Duodenal mucosa (tissue), 2 donors: ENCODE data around the gene KLHDC3.

Source experiments
- H3K27ac ChIP-seq: one replicate; pipeline ENCODE4 v1.7.0; 2013; ENCODE audit warnings: low read depth, low read length
- H3K27me3 ChIP-seq, 2 donors: one replicate each; pipeline ENCODE4 v1.7.0; 2013; ENCODE audit warnings: low read length in 2 of 2, control low read depth in 1 of 2; ENCODE audit not compliant: insufficient read depth in 2 of 2, control insufficient read depth in 1 of 2
- H3K36me3 ChIP-seq, 2 donors: one replicate each; pipeline ENCODE4 v1.7.0; 2013; ENCODE audit warnings: low read length in 2 of 2, control low read depth in 1 of 2; ENCODE audit not compliant: insufficient read depth in 2 of 2, control insufficient read depth in 1 of 2
- H3K4me1 ChIP-seq, 2 donors: one replicate each; pipeline ENCODE4 v1.7.0; 2013; ENCODE audit warnings: low read length in 2 of 2, control low read depth in 1 of 2; ENCODE audit not compliant: insufficient read depth in 2 of 2, control insufficient read depth in 1 of 2
- H3K4me3 ChIP-seq, 2 donors: one replicate each; pipeline ENCODE4 v1.7.0; 2013; ENCODE audit warnings: low read length in 2 of 2, low read depth in 1 of 2
- H3K9ac ChIP-seq, 2 donors: one replicate each; pipeline ENCODE4 v1.7.0; 2013; ENCODE audit warnings: low read length in 2 of 2, low read depth in 1 of 2
- H3K9me3 ChIP-seq, 2 donors: one replicate each; pipeline ENCODE4 v1.7.0; 2013; ENCODE audit warnings: low read length in 2 of 2, control low read depth in 1 of 2; ENCODE audit not compliant: control insufficient read depth in 1 of 2

KLHDC3 gene

DNA sequence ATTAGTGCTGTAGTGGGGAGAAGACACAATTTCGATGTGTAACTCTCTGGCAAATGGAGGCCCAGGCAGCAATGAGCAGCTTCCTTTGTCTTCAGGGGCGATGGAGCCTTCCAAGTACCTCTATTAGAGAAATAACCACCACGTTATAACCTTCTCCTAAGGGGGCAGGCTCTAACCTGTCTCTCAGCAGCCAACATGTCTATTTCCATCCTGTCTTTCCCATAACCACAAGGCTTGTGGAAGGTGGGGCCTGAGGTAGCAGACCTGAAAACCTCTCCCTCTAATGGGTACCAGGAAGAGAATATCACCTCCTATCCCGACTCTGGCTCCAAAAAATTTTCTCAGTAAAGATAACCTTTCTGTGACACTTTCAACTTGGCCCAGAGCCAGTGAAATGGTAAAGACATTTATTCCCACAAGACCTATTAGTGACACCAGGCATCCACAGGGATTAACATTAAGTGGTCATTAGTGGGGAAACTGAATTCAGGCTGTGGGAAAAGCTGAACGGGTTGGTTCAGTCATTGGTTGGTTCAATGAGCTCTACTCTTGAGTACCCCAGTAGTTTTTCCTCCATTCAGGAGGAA lies 39.0 kb upstream of the KLHDC3 start:
- H3K27me3 ChIP-seq: no peaks in the 10 kb centered on the region
- no peak overlapping the region for H3K27ac ChIP-seq
- no peak overlapping the region for H3K9ac ChIP-seq
- peaks cover 17 to 18% of the 10 kb centered on the region in 2 donors for H3K4me1 ChIP-seq
- no peaks in the 10 kb centered on the region for H3K9me3 ChIP-seq
- H3K4me3 ChIP-seq: no peak overlapping the region
- peaks cover 0 to 9% of the 10 kb centered on the region in 2 donors for H3K36me3 ChIP-seq

DNA sequence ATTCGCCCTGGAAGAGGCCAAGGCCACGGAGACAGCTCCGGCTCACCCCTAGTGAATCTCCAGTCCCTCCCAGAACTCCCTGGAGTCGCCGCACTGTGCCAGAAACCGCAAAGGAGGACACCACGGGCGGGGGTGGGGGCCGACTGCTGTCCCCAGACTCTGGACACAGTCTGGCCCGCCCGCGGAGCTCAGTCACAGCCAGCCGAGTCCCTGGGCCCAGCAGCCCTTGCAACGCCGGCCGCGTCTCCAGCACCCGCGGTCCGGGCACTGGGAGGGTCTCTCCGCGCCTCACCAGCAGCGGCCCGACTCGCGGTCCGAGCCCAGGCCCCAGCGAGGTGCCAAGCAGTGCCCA lies 35.6 kb upstream of the KLHDC3 start:
- H3K4me1 ChIP-seq: peaks cover 18 to 19% of the 10 kb centered on the region in 2 donors
- H3K27ac ChIP-seq: peak overlapping the region; percentile 74
- H3K9me3 ChIP-seq: no peaks in the 10 kb centered on the region
- no peaks in the 10 kb centered on the region for H3K27me3 ChIP-seq
- H3K9ac ChIP-seq: peak overlapping the region; percentile 45 to 70
- peaks cover 0 to 7% of the 10 kb centered on the region in 2 donors for H3K36me3 ChIP-seq
- peak overlapping the region; percentile 68 to 72 for H3K4me3 ChIP-seq

DNA sequence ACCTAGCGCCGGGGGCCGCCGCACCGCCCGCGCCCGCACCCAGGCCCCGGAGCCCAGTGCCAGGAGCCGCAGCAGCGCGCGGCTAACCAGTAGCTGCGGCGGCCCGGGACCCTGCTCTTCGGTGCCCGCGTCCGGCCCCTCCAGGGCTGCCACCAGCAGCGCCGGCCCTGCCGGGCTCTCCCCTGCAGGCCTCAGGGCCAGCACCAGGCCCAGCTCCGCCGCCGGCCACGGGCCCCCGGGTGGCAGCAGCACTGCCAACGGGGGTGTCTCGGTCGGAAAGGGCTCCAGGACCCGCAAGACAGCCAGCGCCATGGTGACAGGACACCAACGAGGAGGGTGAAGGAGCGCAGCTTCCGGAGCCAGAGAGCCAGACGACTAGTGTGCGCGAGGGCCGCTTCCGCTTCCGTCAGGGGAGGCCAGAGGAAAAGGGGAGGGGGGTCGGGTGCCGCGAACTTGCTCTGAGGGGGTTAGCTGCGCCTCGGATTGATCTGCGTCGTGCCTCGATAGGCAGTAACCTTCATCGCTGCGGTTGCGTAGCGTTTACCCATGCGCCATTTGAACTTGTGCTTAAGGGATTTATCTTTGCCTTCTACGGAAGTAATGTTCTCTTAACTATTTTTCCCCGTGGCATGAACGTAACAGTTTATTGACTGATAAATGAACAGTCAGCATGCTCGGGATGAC lies 35.1 kb upstream of the KLHDC3 start, which contains the start of gene PEX6:
Gene PEX6 (minus strand): TSS at position 343 of the 684 bp plus-strand sequence. CDS start 31 bp downstream, at position 312.
- Histone ChIP-seq H3K9ac (peak within 1 kb of the TSS; percentile 45 to 70), H3K9me3 (no peaks in the 10 kb centered on the region), H3K27ac (peak within 1 kb of the TSS; percentile 74), H3K4me1 (peaks cover 19 to 23% of the 10 kb centered on the region in 2 donors), H3K4me3 (peak within 1 kb of the TSS; percentile 68 to 72), H3K36me3 (peaks cover 0 to 2% of the 10 kb centered on the region in 2 donors), H3K27me3 (no peaks in the 10 kb centered on the region)

DNA sequence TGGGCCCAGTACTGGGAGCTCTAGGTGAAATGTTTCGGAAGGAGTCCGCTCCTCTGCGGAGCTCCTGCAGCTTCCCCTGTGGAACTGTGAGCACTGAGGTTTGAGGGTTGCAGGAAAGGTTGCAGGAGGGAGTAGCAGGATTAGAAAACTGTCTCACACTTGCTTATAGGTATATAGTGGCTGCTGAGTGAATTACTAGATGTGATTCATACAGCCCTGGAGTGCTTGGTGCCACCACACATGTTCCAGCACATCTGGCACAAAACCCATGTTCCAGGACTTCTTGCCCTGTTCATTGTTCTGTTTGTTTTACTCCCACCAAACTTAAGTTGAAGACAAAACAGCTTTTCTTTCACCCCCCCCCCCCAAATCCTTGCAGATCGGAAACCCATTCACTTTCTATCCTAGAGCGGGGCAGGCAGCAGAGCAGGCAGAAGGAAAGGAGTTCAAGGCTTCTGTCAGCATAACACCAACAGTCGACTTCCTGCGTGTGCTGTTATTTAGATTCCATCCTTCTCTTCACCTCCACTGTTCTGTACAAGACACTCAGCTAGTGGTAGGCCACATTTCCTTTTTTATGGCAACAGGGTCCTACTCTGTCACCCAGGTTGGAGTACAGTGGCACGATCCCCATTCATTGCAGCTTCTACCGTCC lies 34.4 kb upstream of the KLHDC3 start:
- Histone ChIP-seq H3K27ac (peak overlapping the region; percentile 74), H3K27me3 (no peaks in the 10 kb centered on the region), H3K36me3 (no peaks in the 10 kb centered on the region), H3K9ac (peak overlapping the region; percentile 45 to 70), H3K4me1 (peaks cover 19 to 24% of the 10 kb centered on the region in 2 donors), H3K4me3 (peak overlapping the region; percentile 68 to 72), H3K9me3 (no peaks in the 10 kb centered on the region)

- Histone ChIP-seq H3K9me3 (no peaks in the 10 kb centered on the region), H3K36me3 (no peaks in the 10 kb centered on the region), H3K4me1 (peaks cover 35 to 41% of the 10 kb centered on the region in 2 donors)
Observed at GRCh38 chr6:42981836-42982235, 32.2 kb upstream of the KLHDC3 start.

DNA sequence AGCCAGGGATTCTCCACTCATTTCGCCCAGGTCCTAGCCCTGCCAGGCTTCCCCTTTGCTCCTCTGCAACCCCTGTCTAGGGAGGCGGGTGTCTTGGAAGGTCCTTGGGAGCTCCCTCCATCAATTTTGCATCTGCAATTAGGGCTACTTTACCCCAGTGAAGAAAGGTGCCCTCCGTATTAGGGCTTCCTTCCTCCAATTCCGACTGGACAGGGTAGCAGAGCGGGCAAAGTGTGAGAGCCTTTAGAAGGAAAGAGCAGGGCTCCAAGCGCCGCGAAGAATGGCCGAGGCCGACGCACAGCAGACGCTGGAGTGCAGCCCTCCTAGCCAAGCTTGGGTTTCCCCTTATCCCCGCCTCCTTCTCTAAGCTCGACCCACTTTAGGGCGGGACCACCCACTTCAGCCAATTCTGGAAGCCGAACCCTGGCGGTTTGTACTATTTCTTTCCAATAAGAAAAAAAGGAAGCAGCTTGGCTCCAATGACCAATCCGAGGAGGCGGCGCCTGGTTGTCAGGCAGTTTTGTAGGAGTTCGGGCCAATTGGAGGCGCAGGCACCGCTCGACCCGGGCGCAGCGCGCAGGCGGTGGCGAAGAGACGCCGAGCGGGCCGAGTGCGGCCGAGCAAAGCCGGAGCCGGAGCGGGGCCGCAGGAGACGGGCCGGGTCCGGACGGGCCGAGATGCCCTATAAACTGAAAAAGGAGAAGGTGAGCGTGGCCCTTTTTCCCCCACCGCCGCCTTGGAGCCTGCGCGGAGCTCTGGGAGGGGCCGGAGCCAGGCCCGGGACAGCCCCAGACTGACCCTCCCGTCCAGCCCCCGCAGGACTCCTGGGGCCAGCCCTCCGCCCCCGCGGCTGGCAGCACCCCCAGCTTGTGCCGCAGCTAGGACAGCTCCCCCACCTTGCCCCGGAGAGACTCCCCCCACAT lies 29.8 kb upstream of the KLHDC3 start, which contains the start of gene PPP2R5D:
Gene PPP2R5D (plus strand): TSS at position 570 of the 923 bp plus-strand sequence. CDS start 108 bp downstream, at position 678.
- peaks cover 8 to 9% of the 10 kb centered on the region in 2 donors for H3K36me3 ChIP-seq
- H3K27me3 ChIP-seq: no peaks in the 10 kb centered on the region
- H3K9ac ChIP-seq: peak within 1 kb of the TSS; percentile 82 to 94
- peak within 1 kb of the TSS; percentile 86 to 87 for H3K4me3 ChIP-seq
- peak within 1 kb of the TSS; percentile 28 for H3K27ac ChIP-seq
- peaks cover 48 to 52% of the 10 kb centered on the region in 2 donors for H3K4me1 ChIP-seq
- H3K9me3 ChIP-seq: no peaks in the 10 kb centered on the region

More at GRCh38 chr6:42981836-42982235, 32.2 kb upstream of the KLHDC3 start:
- no peaks in the 10 kb centered on the region for H3K27me3 ChIP-seq
- H3K4me3 ChIP-seq: no peak overlapping the region
- no peak overlapping the region for H3K27ac ChIP-seq
- no peak overlapping the region for H3K9ac ChIP-seq

DNA sequence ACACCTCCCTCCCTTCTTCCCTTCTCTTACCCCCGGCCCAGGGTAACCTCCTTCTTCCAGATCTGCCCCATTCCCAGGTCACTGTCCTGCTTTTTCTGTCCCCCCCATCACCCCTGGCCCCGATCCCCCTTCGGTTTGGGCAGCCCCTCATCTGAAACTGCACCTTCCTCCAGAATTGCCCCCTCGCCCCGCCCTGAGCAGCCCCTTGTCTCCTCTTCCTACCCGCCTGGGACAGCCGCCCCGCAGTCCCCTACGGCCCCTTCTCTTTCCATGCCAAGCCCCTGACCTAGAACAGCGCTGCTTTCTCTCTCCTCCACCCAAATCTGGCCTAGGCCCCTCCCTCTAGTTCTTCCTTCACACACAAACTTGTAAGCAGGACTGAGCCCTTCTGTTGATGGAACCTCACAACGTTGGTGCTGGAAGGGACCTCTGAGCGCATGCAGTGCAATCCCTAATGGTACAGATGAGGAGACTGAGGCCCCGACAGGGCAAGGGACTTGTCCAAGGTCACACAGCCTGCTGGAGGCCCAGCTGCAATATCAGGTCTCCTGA lies 29.0 kb upstream of the KLHDC3 start:
- peaks cover 9 to 11% of the 10 kb centered on the region in 2 donors for H3K36me3 ChIP-seq
- H3K27me3 ChIP-seq: no peaks in the 10 kb centered on the region
- H3K9ac ChIP-seq: peak overlapping the region; percentile 18 to 82
- H3K4me3 ChIP-seq: peak overlapping the region; percentile 83 to 87
- peaks cover 49 to 50% of the 10 kb centered on the region in 2 donors for H3K4me1 ChIP-seq
- no peaks in the 10 kb centered on the region for H3K9me3 ChIP-seq
- H3K27ac ChIP-seq: peak overlapping the region; percentile 13

GRCh38 chr6:42987533-42988451 lies 26.3 kb upstream of the KLHDC3 start:
- H3K27me3 ChIP-seq: no peaks in the 10 kb centered on the region
- peaks cover 11 to 18% of the 10 kb centered on the region in 2 donors for H3K36me3 ChIP-seq
- no peak overlapping the region for H3K27ac ChIP-seq
- H3K4me1 ChIP-seq: peaks cover 57 to 58% of the 10 kb centered on the region in 2 donors
- no peak overlapping the region for H3K9ac ChIP-seq
- no peak overlapping the region for H3K4me3 ChIP-seq
- H3K9me3 ChIP-seq: no peaks in the 10 kb centered on the region
